ENCODE measurements around the gene CLDN24.
"Not testable (repeated sequence)": the region's sequence is repeated elsewhere in the genome, so short reads cannot be mapped to it uniquely, and the experiment has no call there.

- TF ChIP-seq STAT6 (CRISPR knock-in tag; conservative IDR thresholded peaks at IDR 0.05; ENCODE audit: low read depth); ARID4B (CRISPR knock-in tag; IDR thresholded peaks at IDR 0.05; ENCODE audit: borderline replicate concordance); CTCF (IDR thresholded peaks at IDR 0.05); CREM (CRISPR knock-in tag; IDR thresholded peaks at IDR 0.05); SMAD3 (CRISPR knock-in tag; IDR thresholded peaks at IDR 0.05; ENCODE audit: borderline replicate concordance); NR2C2 (CRISPR knock-in tag; IDR thresholded peaks at IDR 0.05); ZNF671 (CRISPR knock-in tag; IDR thresholded peaks at IDR 0.05); ZNF232 (CRISPR knock-in tag; IDR thresholded peaks at IDR 0.05); ZBTB43 (CRISPR knock-in tag; IDR thresholded peaks at IDR 0.05); ZNF219 (CRISPR knock-in tag; IDR thresholded peaks at IDR 0.05; ENCODE audit: borderline replicate concordance); USF1 (CRISPR knock-in tag; IDR thresholded peaks at IDR 0.05): not testable (repeated sequence)
These were observed 1.8 kb upstream of the CLDN24 start for GRCh38 chr4:183324056-183324455.
